Dendritic cell treated with granulocyte-macrophage colony-stimulating factor and Interleukin-4, amounts not matched to agents 40 ng/mL and 50 ng/mL, for 4 days (primary cell): ENCODE results near the gene ZNF566.
"Not testable (repeated sequence)": the region's sequence is repeated elsewhere in the genome, so short reads cannot be mapped to it uniquely, and the experiment has no call there.

Experiments
- H3K27ac Mint-ChIP-seq: one replicate; pipeline ENCODE4 v1.8.0; 2022; ENCODE audit warnings: mild to moderate bottlenecking, mixed read lengths
- H3K27me3 Mint-ChIP-seq: one replicate; pipeline ENCODE4 v1.8.0; 2022; ENCODE audit warnings: mild to moderate bottlenecking, mixed read lengths
- H3K36me3 Mint-ChIP-seq: one replicate; pipeline ENCODE4 v1.8.0; 2022; ENCODE audit warnings: low read depth, mixed read lengths
- H3K4me1 Mint-ChIP-seq: one replicate; pipeline ENCODE4 v1.8.0; 2022; ENCODE audit warnings: low read depth, mixed read lengths
- H3K4me3 Mint-ChIP-seq: one replicate; pipeline ENCODE4 v1.8.0; 2022; ENCODE audit warnings: mild to moderate bottlenecking, moderate library complexity, mixed read lengths
- H3K9me3 Mint-ChIP-seq: one replicate; pipeline ENCODE4 v1.8.0; 2022; ENCODE audit warnings: mixed read lengths
- intact Hi-C: fragments of 100-400 bp; cut with micrococcal nuclease; formaldehyde crosslinking; loops from one replicate; pipeline ENCODE4 v1.15.0; 2022

ZNF566 gene

GRCh38 chr19:36489118-36489919, at the start of gene ZNF566:
Gene ZNF566 (minus strand): TSS chr19:36489561. CDS start chr19:36476557, 13,004 bp downstream.
- Mint-ChIP-seq H3K4me3 (peak within 1 kb of the TSS; percentile 99), H3K27me3 (no peaks in the 10 kb centered on the region), H3K9me3 (peaks cover 37% of the 10 kb centered on the region), H3K4me1 (peaks cover 27% of the 10 kb centered on the region), H3K27ac (peak within 1 kb of the TSS; percentile 94), H3K36me3 (peaks cover 49% of the 10 kb centered on the region)
- intact Hi-C loops, result loop anchor here (1.0 to 2.0 kb wide), 3 partner anchors 39 to 587 kb away; partner anchors contain the start of genes ZFP14 and ZNF260

GRCh38 chr19:36528921-36529518, 39.7 kb upstream of the ZNF566 start:
- Mint-ChIP-seq H3K9me3 (peaks cover 41% of the 10 kb centered on the region), H3K36me3 (peaks cover 47% of the 10 kb centered on the region), H3K4me3 (peak overlapping the region; percentile 97), H3K4me1 (peaks cover 9% of the 10 kb centered on the region), H3K27ac (peak overlapping the region; percentile 97), H3K27me3 (no peaks in the 10 kb centered on the region)
- intact Hi-C loops, result loop anchor here (1.0 to 2.0 kb wide), 2 partner anchors 40 to 44 kb away; partner anchors contain the start of genes ZNF529 and ZNF566

- intact Hi-C loops, result loop anchor here (1.0 to 2.0 kb wide), 2 partner anchors 39 to 44 kb away; partner anchors contain the start of genes ZNF529 and ZNF566
- peaks cover 9% of the 10 kb centered on the region for H3K4me1 Mint-ChIP-seq
- no peaks in the 10 kb centered on the region for H3K27me3 Mint-ChIP-seq
- H3K36me3 Mint-ChIP-seq, result peaks cover 53% of the 10 kb centered on the region
- H3K4me3 Mint-ChIP-seq, result peak within 1 kb of the TSS; percentile 97
- H3K27ac Mint-ChIP-seq, result peak within 1 kb of the TSS; percentile 97
- H3K9me3 Mint-ChIP-seq, result peaks cover 46% of the 10 kb centered on the region
Measured at GRCh38 chr19:36528194-36528920, 39.0 kb upstream of the ZNF566 start, which contains the start of gene ZNF260. Gene ZNF260 (minus strand): TSS chr19:36528271. CDS start chr19:36515238, 13,033 bp downstream.

GRCh38 chr19:36527873-36528193, 38.5 kb upstream of the ZNF566 start:
- Mint-ChIP-seq H3K4me3 (peak overlapping the region; percentile 97), H3K36me3 (peaks cover 54% of the 10 kb centered on the region), H3K4me1 (peaks cover 9% of the 10 kb centered on the region), H3K27me3 (no peaks in the 10 kb centered on the region), H3K9me3 (peaks cover 46% of the 10 kb centered on the region), H3K27ac (peak overlapping the region; percentile 97)
- intact Hi-C loops, result loop anchor here (1.0 to 2.0 kb wide), 2 partner anchors 39 to 45 kb away; partner anchors contain the start of genes ZNF529 and ZNF566

- intact Hi-C loops, result no loop called here
- peaks cover 48% of the 10 kb centered on the region for H3K9me3 Mint-ChIP-seq
- no peak overlapping the region for H3K4me3 Mint-ChIP-seq
- peaks cover 55% of the 10 kb centered on the region for H3K36me3 Mint-ChIP-seq
- H3K27ac Mint-ChIP-seq, result peak overlapping the region; percentile 97
- peaks cover 9% of the 10 kb centered on the region for H3K4me1 Mint-ChIP-seq
- no peaks in the 10 kb centered on the region for H3K27me3 Mint-ChIP-seq
Measured at GRCh38 chr19:36527341-36527740, 38.0 kb upstream of the ZNF566 start.

GRCh38 chr19:36526581-36526980, 37.2 kb upstream of the ZNF566 start:
- Mint-ChIP-seq H3K4me3 (no peak overlapping the region), H3K27ac (no peak overlapping the region), H3K36me3 (peaks cover 63% of the 10 kb centered on the region), H3K9me3 (peaks cover 53% of the 10 kb centered on the region), H3K4me1 (peaks cover 9% of the 10 kb centered on the region), H3K27me3 (no peaks in the 10 kb centered on the region)
- intact Hi-C loops, result no loop called here

GRCh38 chr19:36524617-36525016, 35.3 kb upstream of the ZNF566 start:
- intact Hi-C loops, result no loop called here
- no peak overlapping the region for H3K27ac Mint-ChIP-seq
- H3K27me3 Mint-ChIP-seq, result no peaks in the 10 kb centered on the region
- peaks cover 83% of the 10 kb centered on the region for H3K36me3 Mint-ChIP-seq
- peaks cover 9% of the 10 kb centered on the region for H3K4me1 Mint-ChIP-seq
- H3K4me3 Mint-ChIP-seq, result no peak overlapping the region
- H3K9me3 Mint-ChIP-seq, result peaks cover 60% of the 10 kb centered on the region

GRCh38 chr19:36514012-36514612, 24.8 kb upstream of the ZNF566 start:
- peaks cover 52% of the 10 kb centered on the region for H3K36me3 Mint-ChIP-seq

GRCh38 chr19:36508325-36508724, 19.0 kb upstream of the ZNF566 start:
- H3K9me3 Mint-ChIP-seq, result peaks cover 88% of the 10 kb centered on the region
- H3K36me3 Mint-ChIP-seq, result peaks cover 5% of the 10 kb centered on the region
- no peaks in the 10 kb centered on the region for H3K4me1 Mint-ChIP-seq
- H3K27ac Mint-ChIP-seq, result no peak overlapping the region
- no peaks in the 10 kb centered on the region for H3K27me3 Mint-ChIP-seq
- H3K4me3 Mint-ChIP-seq, result no peak overlapping the region
- intact Hi-C loops, result no loop called here

More at GRCh38 chr19:36514012-36514612, 24.8 kb upstream of the ZNF566 start:
- Mint-ChIP-seq H3K4me3 (no peak overlapping the region), H3K4me1 (no peaks in the 10 kb centered on the region), H3K9me3 (peaks cover 86% of the 10 kb centered on the region), H3K27me3 (no peaks in the 10 kb centered on the region), H3K27ac (no peak overlapping the region)
- intact Hi-C loops, result no loop called here

GRCh38 chr19:36501973-36502372, 12.6 kb upstream of the ZNF566 start:
- Mint-ChIP-seq H3K27ac (no peak overlapping the region), H3K9me3 (peaks cover 78% of the 10 kb centered on the region), H3K4me1 (no peaks in the 10 kb centered on the region), H3K36me3 (no peaks in the 10 kb centered on the region), H3K4me3 (no peak overlapping the region), H3K27me3 (no peaks in the 10 kb centered on the region)
- intact Hi-C loops, result no loop called here

GRCh38 chr19:36497001-36497400, 7.6 kb upstream of the ZNF566 start:
- Mint-ChIP-seq H3K4me1 (no peaks in the 10 kb centered on the region), H3K27me3 (no peaks in the 10 kb centered on the region), H3K36me3 (no peaks in the 10 kb centered on the region), H3K4me3 (no peak overlapping the region), H3K27ac (no peak overlapping the region), H3K9me3 (peaks cover 59% of the 10 kb centered on the region)
- intact Hi-C loops, result no loop called here

- Mint-ChIP-seq H3K9me3 (peaks cover 38% of the 10 kb centered on the region), H3K4me1 (peaks cover 19% of the 10 kb centered on the region), H3K36me3 (peaks cover 17% of the 10 kb centered on the region)
- intact Hi-C loops, H3K4me3 Mint-ChIP-seq, H3K27ac Mint-ChIP-seq, H3K27me3 Mint-ChIP-seq: not testable (repeated sequence)
Measured at GRCh38 chr19:36492689-36493453, 3.5 kb upstream of the ZNF566 start.

- H3K27ac Mint-ChIP-seq, intact Hi-C loops, H3K27me3 Mint-ChIP-seq: not testable (repeated sequence)
- H3K4me1 Mint-ChIP-seq, result peaks cover 27% of the 10 kb centered on the region
- peaks cover 35% of the 10 kb centered on the region for H3K9me3 Mint-ChIP-seq
- peaks cover 33% of the 10 kb centered on the region for H3K36me3 Mint-ChIP-seq
- peak overlapping the region; percentile 25 for H3K4me3 Mint-ChIP-seq
Measured at GRCh38 chr19:36490846-36491245, 1.5 kb upstream of the ZNF566 start.
